Activated T-helper 1 cell treated with anti-CD3 and anti-CD28 coated beads, Interleukin-12 subunit alpha, Interleukin-12 subunit beta, Interleukin-2, Interleukin-4 antibody, amounts not matched to agents 30 ng/mL and 10 ng/mL and 1 ng/mL, durations not matched to agents 14 hours and 24 hours and 36 hours (primary cell): ENCODE data around the gene HOXA10. TPM values are rescaled to one million over a fixed set of nuclear protein-coding genes. Genes with fewer than 3 reads are reported as not detected.

ENCODE experiments used
- DNase-seq: peaks from one replicate; pipeline ENCODE4 v3.0.0; 2021; ENCODE audit warnings: low spot score
- H3K27ac Mint-ChIP-seq: one replicate; pipeline ENCODE4 v1.8.0; 2021; ENCODE audit warnings: mild to moderate bottlenecking, mixed read lengths
- H3K27me3 Mint-ChIP-seq: one replicate; pipeline ENCODE4 v1.8.0; 2022; ENCODE audit warnings: mild to moderate bottlenecking, moderate library complexity, mixed read lengths; ENCODE audit not compliant: insufficient read depth
- H3K36me3 Mint-ChIP-seq: one replicate; pipeline ENCODE4 v1.8.0; 2021; ENCODE audit warnings: low read depth, mixed read lengths
- H3K4me1 Mint-ChIP-seq: one replicate; pipeline ENCODE4 v1.8.0; 2021; ENCODE audit warnings: low read depth, mixed read lengths
- H3K4me3 Mint-ChIP-seq: one replicate; pipeline ENCODE4 v1.8.0; 2021; ENCODE audit warnings: mild to moderate bottlenecking, moderate library complexity, mixed read lengths
- H3K9me3 Mint-ChIP-seq: one replicate; pipeline ENCODE4 v1.8.0; 2021; ENCODE audit warnings: mixed read lengths
- intact Hi-C: fragments of 100-400 bp; cut with micrococcal nuclease; formaldehyde crosslinking; loops from one replicate; pipeline ENCODE4 v1.15.1; 2024
- total RNA-seq: library from RNA; stranded (reverse); gene quantifications from 2 replicates; pipeline ENCODE4 v1.2.3, GENCODE V29; 2022

HOXA10 gene
- total RNA-seq, 1 donor from 2014 or later: not detected

GRCh38 chr7:27185013-27185853 is 11.1 kb upstream of the HOXA10 start, which contains the start of gene HOXA11:
Gene HOXA11 (minus strand): TSS chr7:27185232. CDS start chr7:27185144, 88 bp downstream.
- intact Hi-C loops: loop anchor here (1.0 to 5.0 kb wide), 4 partner anchors 14 to 57 kb away; partner anchors contain the start of genes EVX1 and HOXA3
- H3K4me3 Mint-ChIP-seq: peak within 1 kb of the TSS; percentile 26
- no peaks in the 10 kb centered on the region for H3K36me3 Mint-ChIP-seq
- H3K27me3 Mint-ChIP-seq: peaks cover 83% of the 10 kb centered on the region
- peak within 1 kb of the TSS; percentile 87 for H3K27ac Mint-ChIP-seq
- no peaks in the 10 kb centered on the region for H3K9me3 Mint-ChIP-seq
- no peaks in the 10 kb centered on the region for H3K4me1 Mint-ChIP-seq
- no peak for DNase-seq

GRCh38 chr7:27184337-27185012 is 10.4 kb upstream of the HOXA10 start:
- H3K36me3 Mint-ChIP-seq: no peaks in the 10 kb centered on the region
- H3K4me3 Mint-ChIP-seq: no peak overlapping the region
- peak overlapping the region; percentile 87 for H3K27ac Mint-ChIP-seq
- no peak for DNase-seq
- H3K9me3 Mint-ChIP-seq: no peaks in the 10 kb centered on the region
- intact Hi-C loops: loop anchor here (1.0 to 5.0 kb wide), 6 partner anchors 10 to 58 kb away; partner anchors contain the start of genes EVX1, HOXA10 and HOXA3
- peaks cover 5% of the 10 kb centered on the region for H3K4me1 Mint-ChIP-seq
- H3K27me3 Mint-ChIP-seq: peaks cover 81% of the 10 kb centered on the region

- no peaks in the 10 kb centered on the region for H3K36me3 Mint-ChIP-seq
- intact Hi-C loops: loop anchor here (1.0 to 2.0 kb wide), 4 partner anchors 10 to 25 kb away; partner anchors contain the start of gene HOXA10
- peaks cover 9% of the 10 kb centered on the region for H3K4me1 Mint-ChIP-seq
- peak overlapping the region; percentile 26 for H3K4me3 Mint-ChIP-seq
- no peak for DNase-seq
- no peaks in the 10 kb centered on the region for H3K9me3 Mint-ChIP-seq
- peak overlapping the region; percentile 40 for H3K27ac Mint-ChIP-seq
- peaks cover 84% of the 10 kb centered on the region for H3K27me3 Mint-ChIP-seq
Measured at GRCh38 chr7:27183682-27184336, 9.7 kb upstream of the HOXA10 start.

GRCh38 chr7:27182861-27183681 is 9.0 kb upstream of the HOXA10 start:
- intact Hi-C loops: no loop called here
- H3K27ac Mint-ChIP-seq: peak overlapping the region; percentile 40

GRCh38 chr7:27182285-27182841 is 8.2 kb upstream of the HOXA10 start:
- intact Hi-C loops: no loop called here
- H3K4me3 Mint-ChIP-seq: no peak overlapping the region
- H3K9me3 Mint-ChIP-seq: no peaks in the 10 kb centered on the region
- peaks cover 83% of the 10 kb centered on the region for H3K27me3 Mint-ChIP-seq
- H3K4me1 Mint-ChIP-seq: peaks cover 9% of the 10 kb centered on the region
- no peak for DNase-seq
- H3K27ac Mint-ChIP-seq: no peak overlapping the region
- H3K36me3 Mint-ChIP-seq: no peaks in the 10 kb centered on the region

More at GRCh38 chr7:27182861-27183681, 9.0 kb upstream of the HOXA10 start:
- no peaks in the 10 kb centered on the region for H3K36me3 Mint-ChIP-seq
- H3K9me3 Mint-ChIP-seq: no peaks in the 10 kb centered on the region
- DNase-seq: no peak
- peaks cover 83% of the 10 kb centered on the region for H3K27me3 Mint-ChIP-seq
- H3K4me1 Mint-ChIP-seq: peaks cover 9% of the 10 kb centered on the region
- H3K4me3 Mint-ChIP-seq: no peak overlapping the region

- Mint-ChIP-seq H3K27me3 (peaks cover 79% of the 10 kb centered on the region), H3K9me3 (no peaks in the 10 kb centered on the region), H3K36me3 (no peaks in the 10 kb centered on the region), H3K4me1 (peaks cover 9% of the 10 kb centered on the region), H3K27ac (no peak overlapping the region), H3K4me3 (no peak overlapping the region)
- intact Hi-C loops: no loop called here
- no peak for DNase-seq
Measured at GRCh38 chr7:27181795-27182275, 7.7 kb upstream of the HOXA10 start.

- no peaks in the 10 kb centered on the region for H3K36me3 Mint-ChIP-seq
- no peak overlapping the region for H3K4me3 Mint-ChIP-seq
- H3K9me3 Mint-ChIP-seq: no peaks in the 10 kb centered on the region
- H3K4me1 Mint-ChIP-seq: peaks cover 9% of the 10 kb centered on the region
- no peak overlapping the region for H3K27ac Mint-ChIP-seq
- no peak for DNase-seq
- peaks cover 69% of the 10 kb centered on the region for H3K27me3 Mint-ChIP-seq
- intact Hi-C loops: no loop called here
Measured at GRCh38 chr7:27180431-27181420, 6.6 kb upstream of the HOXA10 start.

GRCh38 chr7:27179503-27180430 is 5.6 kb upstream of the HOXA10 start:
- intact Hi-C loops: no loop called here
- Mint-ChIP-seq H3K27me3 (peaks cover 66% of the 10 kb centered on the region), H3K9me3 (no peaks in the 10 kb centered on the region), H3K36me3 (no peaks in the 10 kb centered on the region), H3K27ac (no peak overlapping the region), H3K4me1 (peaks cover 9% of the 10 kb centered on the region), H3K4me3 (no peak overlapping the region)
- DNase-seq: peak; percentile 33

GRCh38 chr7:27179030-27179429 is 4.9 kb upstream of the HOXA10 start:
- intact Hi-C loops: no loop called here
- no peak overlapping the region for H3K4me3 Mint-ChIP-seq
- H3K36me3 Mint-ChIP-seq: no peaks in the 10 kb centered on the region
- no peak overlapping the region for H3K27ac Mint-ChIP-seq
- H3K4me1 Mint-ChIP-seq: peaks cover 9% of the 10 kb centered on the region
- H3K9me3 Mint-ChIP-seq: no peaks in the 10 kb centered on the region
- no peak for DNase-seq
- H3K27me3 Mint-ChIP-seq: peaks cover 66% of the 10 kb centered on the region

GRCh38 chr7:27178366-27178765 is 4.2 kb upstream of the HOXA10 start:
- Mint-ChIP-seq H3K9me3 (no peaks in the 10 kb centered on the region), H3K36me3 (no peaks in the 10 kb centered on the region), H3K27ac (no peak overlapping the region), H3K27me3 (peaks cover 59% of the 10 kb centered on the region), H3K4me3 (no peak overlapping the region), H3K4me1 (peaks cover 9% of the 10 kb centered on the region)
- intact Hi-C loops: no loop called here
- DNase-seq: no peak
